SHP77 treated with DMSO at 0.1 percent for 48 hours (cell line): Measurements from ENCODE around the gene FNDC3B.
"Not testable (repeated sequence)": the region's sequence is repeated elsewhere in the genome, so short reads cannot be mapped to it uniquely, and the experiment has no call there.

Experiments used
- DNase-seq: peaks from one replicate; lab custom pipeline; 2025; lab: John Stamatoyannopoulos, UW

The FNDC3B gene

GRCh38 chr3:172039436-172040077 is at the start of gene FNDC3B:
FNDC3B (plus strand) TSS chr3:172039578; CDS start chr3:172112480, 72,902 bp downstream.
- peak; percentile 82 for DNase-seq

GRCh38 chr3:171990239-171990638 is 49.1 kb upstream of the FNDC3B start:
- not testable (repeated sequence) for DNase-seq

GRCh38 chr3:171991166-171991565 is 48.2 kb upstream of the FNDC3B start:
- no peak for DNase-seq

GRCh38 chr3:171994646-171995428 is 44.5 kb upstream of the FNDC3B start:
- DNase-seq: no peak

- DNase-seq: no peak
These were observed 43.9 kb upstream of the FNDC3B start for GRCh38 chr3:171995486-171995885.

GRCh38 chr3:171996178-171996817 is 43.1 kb upstream of the FNDC3B start:
- DNase-seq: no peak

GRCh38 chr3:171998731-171999130 is 40.6 kb upstream of the FNDC3B start:
- not testable (repeated sequence) for DNase-seq

GRCh38 chr3:172001616-172002015 is 37.8 kb upstream of the FNDC3B start:
- not testable (repeated sequence) for DNase-seq

- DNase-seq: no peak
These were observed 36.8 kb upstream of the FNDC3B start for GRCh38 chr3:172002512-172003078.

- DNase-seq: no peak
These were observed 36.2 kb upstream of the FNDC3B start for GRCh38 chr3:172003146-172003545.

GRCh38 chr3:172007065-172007370 is 32.4 kb upstream of the FNDC3B start:
- DNase-seq: no peak

GRCh38 chr3:172009803-172010202 is 29.6 kb upstream of the FNDC3B start:
- DNase-seq: no peak

- DNase-seq: no peak
These were observed 26.6 kb upstream of the FNDC3B start for GRCh38 chr3:172012775-172013174.

- DNase-seq: no peak
These were observed 25.2 kb upstream of the FNDC3B start for GRCh38 chr3:172014145-172014544.

- DNase-seq: no peak
These were observed 21.0 kb upstream of the FNDC3B start for GRCh38 chr3:172018364-172018763.

GRCh38 chr3:172020763-172021162 is 18.6 kb upstream of the FNDC3B start:
- no peak for DNase-seq

GRCh38 chr3:172021164-172021563 is 18.2 kb upstream of the FNDC3B start:
- DNase-seq: no peak

- no peak for DNase-seq
These were observed 17.5 kb upstream of the FNDC3B start for GRCh38 chr3:172021859-172022258.

GRCh38 chr3:172023915-172024314 is 15.5 kb upstream of the FNDC3B start:
- no peak for DNase-seq

GRCh38 chr3:172024679-172025078 is 14.7 kb upstream of the FNDC3B start:
- no peak for DNase-seq

GRCh38 chr3:172029425-172030098 is 9.8 kb upstream of the FNDC3B start:
- DNase-seq: no peak

- no peak for DNase-seq
These were observed 9.2 kb upstream of the FNDC3B start for GRCh38 chr3:172030181-172030580.
